ENCODE results near the gene TINAGL1. TPM values are rescaled to one million over a fixed set of nuclear protein-coding genes. Genes with fewer than 3 reads are reported as not detected.

Gene TINAGL1
- total RNA-seq, 4 donors from 2014 or later: 63.7 to 373 (median 125) TPM

DNA sequence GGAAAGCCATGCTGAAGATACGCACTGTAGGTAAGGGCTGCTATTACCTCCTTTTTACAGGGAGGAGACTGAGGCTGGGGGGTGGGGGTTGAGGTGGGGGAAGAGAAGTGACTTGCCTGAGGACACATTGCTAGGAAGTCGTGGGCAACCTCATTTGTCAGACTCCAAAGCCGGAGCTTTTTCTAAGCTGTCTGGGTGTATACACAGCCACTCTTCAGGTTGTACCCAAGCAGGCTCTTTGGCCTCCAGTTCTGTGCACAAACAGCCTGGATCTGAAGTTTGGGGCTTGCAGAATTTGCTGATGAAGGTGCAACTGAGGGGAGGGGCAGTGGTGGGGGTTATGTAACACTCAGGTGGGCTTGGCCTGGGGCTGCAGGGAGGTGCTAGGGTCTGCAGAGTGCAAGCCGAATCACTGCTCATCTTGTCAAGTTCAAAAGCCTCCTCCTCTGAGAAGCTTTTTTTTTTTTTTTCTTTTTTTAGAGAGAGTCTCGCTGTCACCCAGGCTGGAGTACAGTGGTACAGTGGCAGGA, 16.9 kb downstream of the TINAGL1 start:
- TF ChIP-seq, protein P1, sequence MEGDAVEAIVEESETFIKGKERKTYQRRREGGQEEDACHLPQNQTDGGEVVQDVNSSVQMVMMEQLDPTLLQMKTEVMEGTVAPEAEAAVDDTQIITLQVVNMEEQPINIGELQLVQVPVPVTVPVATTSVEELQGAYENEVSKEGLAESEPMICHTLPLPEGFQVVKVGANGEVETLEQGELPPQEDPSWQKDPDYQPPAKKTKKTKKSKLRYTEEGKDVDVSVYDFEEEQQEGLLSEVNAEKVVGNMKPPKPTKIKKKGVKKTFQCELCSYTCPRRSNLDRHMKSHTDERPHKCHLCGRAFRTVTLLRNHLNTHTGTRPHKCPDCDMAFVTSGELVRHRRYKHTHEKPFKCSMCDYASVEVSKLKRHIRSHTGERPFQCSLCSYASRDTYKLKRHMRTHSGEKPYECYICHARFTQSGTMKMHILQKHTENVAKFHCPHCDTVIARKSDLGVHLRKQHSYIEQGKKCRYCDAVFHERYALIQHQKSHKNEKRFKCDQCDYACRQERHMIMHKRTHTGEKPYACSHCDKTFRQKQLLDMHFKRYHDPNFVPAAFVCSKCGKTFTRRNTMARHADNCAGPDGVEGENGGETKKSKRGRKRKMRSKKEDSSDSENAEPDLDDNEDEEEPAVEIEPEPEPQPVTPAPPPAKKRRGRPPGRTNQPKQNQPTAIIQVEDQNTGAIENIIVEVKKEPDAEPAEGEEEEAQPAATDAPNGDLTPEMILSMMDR (IDR thresholded peaks at IDR 0.05; ENCODE audit: low read depth): no peak

GRCh38 chr1:31593770-31594632, 17.7 kb downstream of the TINAGL1 start:
- TF ChIP-seq, protein P1 (IDR thresholded peaks at IDR 0.05; ENCODE audit: low read depth): no peak

DNA sequence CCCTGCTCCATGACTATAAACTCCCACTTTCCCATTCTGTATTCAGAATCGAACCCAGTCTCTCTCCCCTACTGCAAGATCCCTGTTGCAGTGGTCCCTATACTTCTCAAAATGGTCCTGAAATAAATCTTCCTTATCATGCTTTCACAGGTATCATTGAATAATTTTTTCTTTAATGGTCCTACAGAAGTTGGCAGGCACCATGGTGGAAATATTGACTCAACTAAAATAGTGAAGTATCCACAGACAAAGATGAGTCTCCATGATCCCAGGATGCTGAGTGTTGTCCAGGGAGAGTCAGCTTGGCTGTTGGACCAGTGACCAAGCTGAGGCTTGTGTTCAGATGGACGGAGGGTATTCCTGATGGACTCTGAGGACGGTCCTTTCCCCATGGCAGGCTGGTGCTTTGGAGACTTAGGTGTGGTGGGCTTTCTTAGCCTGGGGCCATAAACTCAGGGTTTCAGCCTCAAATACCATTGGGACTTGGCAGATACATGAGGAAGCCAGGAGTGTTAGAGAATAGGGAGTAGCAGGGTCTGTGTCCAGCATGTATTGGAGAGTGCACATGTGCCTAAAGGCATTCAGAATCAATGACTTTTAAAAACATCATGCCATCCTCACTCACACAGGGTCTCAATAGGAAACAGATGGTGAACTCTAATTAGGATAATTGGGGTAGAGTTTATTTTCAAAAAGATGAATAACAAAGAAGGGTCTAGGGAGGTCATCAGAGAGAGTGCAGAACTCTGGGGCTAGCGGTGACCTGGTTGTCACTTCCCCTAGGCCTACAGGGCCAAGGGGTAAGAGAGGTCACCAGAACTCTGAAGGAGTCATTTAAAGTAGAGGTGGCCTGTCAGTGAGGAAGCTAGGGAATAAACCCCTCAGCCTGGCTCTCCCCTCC, 19.8 kb downstream of the TINAGL1 start:
- TF ChIP-seq, protein P1 (IDR thresholded peaks at IDR 0.05; ENCODE audit: low read depth): no peak

DNA sequence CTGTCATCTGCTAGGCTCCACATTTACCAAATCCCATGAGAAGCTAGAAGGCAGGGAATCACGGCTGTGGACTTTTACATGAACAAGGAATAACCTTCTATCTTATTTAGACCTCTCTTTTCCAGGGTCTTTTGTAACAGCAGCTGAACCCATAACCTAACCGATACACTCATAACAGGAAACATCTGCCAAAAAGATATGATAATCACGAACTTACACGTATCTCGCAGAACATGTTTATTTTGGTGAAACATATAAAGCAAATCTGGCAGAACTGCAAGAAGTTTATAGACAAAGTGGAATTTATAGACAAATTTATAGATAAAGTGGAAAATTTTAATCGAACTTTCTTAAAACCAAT, 20.4 kb downstream of the TINAGL1 start:
- TF ChIP-seq, protein P1 (IDR thresholded peaks at IDR 0.05; ENCODE audit: low read depth): no peak

- TF ChIP-seq, protein P1 (IDR thresholded peaks at IDR 0.05; ENCODE audit: low read depth): no peak
Observed at GRCh38 chr1:31598980-31599379, 22.7 kb downstream of the TINAGL1 start.

DNA sequence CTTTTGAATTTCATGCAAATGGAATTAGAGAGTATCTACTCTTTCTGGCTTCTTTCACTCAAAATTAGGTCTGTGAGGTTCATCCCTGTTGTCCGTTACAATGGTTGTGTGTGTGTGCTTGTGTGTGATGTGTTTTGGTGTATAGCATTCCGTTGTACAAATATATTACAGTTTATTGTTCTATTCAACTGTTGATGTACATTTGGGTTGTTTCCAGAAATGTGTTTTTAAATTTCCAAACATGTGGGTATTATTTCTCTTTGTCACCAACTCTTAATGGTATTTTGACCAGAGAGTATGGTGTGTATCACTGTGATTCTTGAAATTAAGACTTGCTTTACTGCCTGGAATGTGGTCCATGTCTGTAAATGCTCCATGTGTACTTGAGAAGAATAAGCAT, 24.3 kb downstream of the TINAGL1 start:
- TF ChIP-seq, protein P1 (IDR thresholded peaks at IDR 0.05; ENCODE audit: low read depth): no peak

DNA sequence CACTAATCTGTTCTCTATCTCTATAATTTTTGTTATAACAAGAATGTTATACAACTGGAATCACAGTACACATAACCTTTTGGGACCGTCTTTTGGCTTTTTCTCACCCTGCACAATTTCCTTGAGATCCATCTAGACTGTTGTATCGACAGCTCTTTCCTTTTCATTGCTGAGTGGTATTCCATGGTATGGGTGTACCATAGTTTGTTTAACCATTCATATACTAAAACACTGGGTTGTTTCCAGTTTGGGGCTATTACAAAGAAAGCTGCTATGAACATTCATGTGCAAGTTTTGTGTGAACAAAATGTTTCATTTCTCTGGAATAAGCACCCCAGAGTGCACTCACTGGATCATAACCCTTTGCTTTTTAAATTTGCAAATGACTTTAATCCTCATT, 25.8 kb downstream of the TINAGL1 start:
- TF ChIP-seq, protein P1 (IDR thresholded peaks at IDR 0.05; ENCODE audit: low read depth): no peak
